HG03571 (cell line): ENCODE measurements around the gene TSGA10IP.

Experiments
- ATAC-seq: cut with Tn5 transposase; IDR thresholded peaks from one replicate; pipeline ENCODE4 v1.9.1; 2021; ENCODE audit not compliant: unreplicated experiment

The TSGA10IP gene

GRCh38 chr11:65973439-65974110 lies 28.3 kb downstream of the TSGA10IP start:
- no peak for ATAC-seq

GRCh38 chr11:65975771-65976170 lies 30.5 kb downstream of the TSGA10IP start:
- ATAC-seq: no peak

- ATAC-seq: no peak
Measured at GRCh38 chr11:65976216-65977176, 31.2 kb downstream of the TSGA10IP start.

DNA sequence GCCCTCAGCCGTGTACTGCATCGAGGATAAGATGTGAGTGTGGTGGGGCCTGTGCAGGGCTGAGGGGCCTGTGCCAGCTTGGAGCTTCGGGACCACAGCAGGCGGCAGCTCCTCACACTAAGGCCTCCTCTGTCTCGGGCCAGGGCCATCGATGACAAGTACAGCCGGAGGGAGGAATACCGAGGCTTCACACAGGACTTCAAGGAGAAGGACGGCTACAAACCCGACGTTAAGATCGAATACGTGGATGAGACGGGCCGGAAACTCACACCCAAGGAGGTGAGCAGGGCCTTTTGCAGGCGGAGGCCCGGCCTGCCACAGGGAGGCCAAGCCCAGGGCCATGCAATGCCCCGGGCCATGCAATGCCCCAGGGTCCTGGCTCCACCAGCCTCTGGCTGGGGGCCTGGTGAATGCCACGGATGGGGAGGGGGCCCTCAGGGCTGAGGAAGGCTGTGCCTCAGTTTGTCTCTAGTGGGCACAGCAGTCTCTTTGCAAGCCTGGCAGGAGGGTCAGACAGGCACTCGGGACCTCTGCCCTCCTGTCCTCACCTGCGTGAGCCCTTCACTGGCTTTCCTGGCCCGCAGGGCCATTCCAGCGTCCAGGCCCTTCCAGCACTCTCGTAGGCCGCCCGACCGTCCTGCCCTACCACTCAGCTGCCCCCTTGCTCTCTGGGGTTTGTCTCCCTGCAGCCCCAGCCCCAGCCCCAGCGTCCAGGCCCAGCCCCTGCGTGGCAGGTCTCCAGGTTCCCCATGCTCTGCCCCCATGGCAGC lies 32.5 kb downstream of the TSGA10IP start:
- ATAC-seq: no peak

DNA sequence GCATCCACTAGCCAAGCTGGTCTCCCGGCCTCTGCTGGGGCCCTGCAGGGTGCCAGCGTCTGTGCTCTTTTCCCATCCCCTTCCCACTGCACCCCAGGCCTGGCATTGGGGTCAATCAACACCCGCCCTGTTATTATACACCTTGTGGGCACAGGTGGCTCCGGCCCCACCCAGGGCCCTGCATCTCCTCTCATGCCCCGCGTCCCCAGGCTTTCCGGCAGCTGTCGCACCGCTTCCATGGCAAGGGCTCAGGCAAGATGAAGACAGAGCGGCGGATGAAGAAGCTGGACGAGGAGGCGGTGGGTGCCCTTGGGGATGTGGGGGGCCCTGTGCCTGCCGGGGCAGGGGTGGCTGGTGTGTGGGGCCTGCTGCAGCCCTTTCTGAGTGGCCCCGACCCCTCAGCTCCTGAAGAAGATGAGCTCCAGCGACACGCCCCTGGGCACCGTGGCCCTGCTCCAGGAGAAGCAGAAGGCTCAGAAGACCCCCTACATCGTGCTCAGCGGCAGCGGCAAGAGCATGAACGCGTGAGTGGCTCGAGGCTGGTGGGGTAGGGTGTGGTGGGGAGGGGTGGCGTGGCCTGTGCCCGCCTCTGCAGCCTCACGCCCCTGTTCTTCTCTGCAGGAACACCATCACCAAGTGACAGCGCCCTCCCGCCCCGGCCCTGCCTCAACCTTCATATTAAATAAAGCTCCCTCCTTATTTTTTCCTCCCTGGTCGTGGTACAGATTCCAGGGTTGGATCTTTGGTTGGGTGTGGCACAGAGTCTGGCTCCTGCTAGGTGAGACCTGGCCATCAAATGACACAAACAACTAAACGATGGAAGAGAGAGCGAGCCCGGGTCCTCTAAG lies 33.3 kb downstream of the TSGA10IP start:
- no peak for ATAC-seq

- no peak for ATAC-seq
Measured at GRCh38 chr11:65979261-65979759, 34.0 kb downstream of the TSGA10IP start.

DNA sequence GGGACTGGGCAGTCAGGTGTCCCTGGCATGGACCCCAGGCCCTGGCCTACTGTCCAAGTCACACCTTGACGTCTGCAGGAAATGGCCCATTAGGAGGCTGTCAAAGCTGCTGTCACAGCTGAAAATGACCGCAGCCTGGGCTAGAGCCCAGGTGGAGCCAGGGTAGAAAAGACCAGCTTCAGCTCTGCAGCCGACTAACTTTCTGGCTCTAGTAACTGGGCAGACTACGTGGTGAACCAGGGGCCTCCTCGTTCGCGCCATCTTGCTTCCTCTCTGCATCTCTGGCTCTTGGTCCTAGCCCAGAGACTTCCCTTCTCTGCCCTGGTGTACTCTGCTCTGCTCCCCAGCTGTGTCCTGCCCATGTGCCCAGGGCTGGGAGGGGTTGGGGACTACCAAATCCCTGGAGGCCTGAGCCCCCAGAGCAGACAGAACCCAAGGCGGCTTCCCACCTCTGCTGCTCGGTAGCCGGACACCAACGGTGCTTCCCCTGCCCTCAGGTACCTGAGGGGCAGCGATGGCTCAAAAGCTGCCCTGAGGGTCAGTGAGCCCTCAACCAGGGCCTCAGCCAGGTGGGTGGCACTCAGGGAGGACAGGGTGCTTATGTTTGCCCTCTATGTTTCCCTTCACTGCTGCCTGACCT lies 35.9 kb downstream of the TSGA10IP start:
- no peak for ATAC-seq

GRCh38 chr11:65981972-65982823 lies 36.9 kb downstream of the TSGA10IP start:
- no peak for ATAC-seq

GRCh38 chr11:65982824-65983588 lies 37.7 kb downstream of the TSGA10IP start:
- no peak for ATAC-seq

DNA sequence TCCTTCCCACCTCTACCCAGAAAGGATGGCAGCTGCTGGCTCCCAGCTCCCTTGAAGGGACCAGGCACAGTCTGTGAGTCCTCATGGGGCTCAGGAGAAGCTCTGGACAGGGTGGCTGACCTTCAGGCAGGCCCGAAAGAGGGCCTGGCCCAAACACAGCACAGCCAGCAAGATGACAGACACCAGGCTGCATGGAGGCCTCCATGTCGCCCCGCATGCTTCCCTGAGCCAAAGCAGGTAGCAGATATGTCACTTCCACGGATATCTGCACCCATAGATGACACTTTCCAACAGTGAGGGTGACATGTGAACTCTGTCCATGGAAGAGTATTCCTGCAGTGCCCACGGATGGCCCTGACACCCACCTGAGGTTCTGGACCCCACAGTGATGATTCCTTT lies 38.3 kb downstream of the TSGA10IP start:
- no peak for ATAC-seq

DNA sequence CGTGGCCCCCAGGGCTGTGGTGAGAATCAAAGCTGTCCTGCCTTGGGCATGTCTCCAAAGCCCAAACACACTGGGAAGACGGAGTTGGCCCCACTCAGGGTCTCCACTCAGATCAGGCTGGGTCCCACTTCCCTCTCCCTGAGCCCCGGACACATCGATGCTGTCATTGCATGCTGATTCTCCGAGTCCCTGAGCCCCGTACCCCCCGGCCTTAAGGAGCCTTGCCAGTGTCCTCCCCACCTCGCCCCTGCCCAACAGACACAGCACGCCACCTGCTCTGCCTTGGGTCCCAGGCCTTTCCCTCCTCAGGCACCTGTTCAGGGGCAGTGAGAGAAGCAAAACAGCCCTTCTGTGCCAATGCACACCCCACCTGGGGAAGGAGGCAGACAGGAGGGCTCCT lies 42.1 kb downstream of the TSGA10IP start:
- no peak for ATAC-seq

DNA sequence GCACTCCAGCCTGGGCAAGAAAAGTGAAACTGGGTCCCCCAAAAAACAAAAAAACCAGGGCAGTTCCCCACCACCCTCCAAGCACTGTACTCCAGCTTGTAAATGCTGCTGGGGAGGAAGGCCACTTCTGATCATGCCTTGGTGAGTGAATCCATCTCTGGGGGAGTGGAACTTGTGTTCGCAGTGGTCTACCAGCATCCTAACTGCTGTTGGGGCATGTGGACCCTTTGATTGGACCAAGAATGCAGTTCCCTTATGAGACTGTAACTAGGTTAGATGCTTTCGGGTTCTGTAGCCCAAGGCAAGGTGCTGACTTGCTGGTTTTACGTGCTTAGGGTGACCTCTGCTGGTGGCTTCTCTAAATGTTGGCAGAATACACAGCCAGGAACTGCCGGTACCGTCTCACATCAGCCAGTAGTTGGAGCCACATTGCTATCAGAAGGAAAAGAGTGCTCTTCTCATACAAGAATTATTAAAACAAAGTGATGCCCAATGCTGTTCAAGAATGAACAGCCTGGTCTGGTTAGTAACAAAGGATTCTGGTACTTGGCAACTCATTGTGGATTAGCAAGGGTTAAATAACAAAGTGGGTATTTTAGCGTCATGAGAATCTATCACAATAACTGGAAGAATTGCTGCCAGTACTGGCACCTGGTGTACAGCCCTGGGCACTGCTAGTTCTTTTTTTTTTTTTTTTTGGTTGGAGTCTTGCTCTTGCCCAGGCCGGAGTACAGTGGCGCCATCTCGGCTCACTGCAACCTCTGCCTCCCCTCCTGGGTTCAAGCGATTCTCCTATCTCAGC lies 43.7 kb downstream of the TSGA10IP start:
- ATAC-seq: peak; percentile 88

DNA sequence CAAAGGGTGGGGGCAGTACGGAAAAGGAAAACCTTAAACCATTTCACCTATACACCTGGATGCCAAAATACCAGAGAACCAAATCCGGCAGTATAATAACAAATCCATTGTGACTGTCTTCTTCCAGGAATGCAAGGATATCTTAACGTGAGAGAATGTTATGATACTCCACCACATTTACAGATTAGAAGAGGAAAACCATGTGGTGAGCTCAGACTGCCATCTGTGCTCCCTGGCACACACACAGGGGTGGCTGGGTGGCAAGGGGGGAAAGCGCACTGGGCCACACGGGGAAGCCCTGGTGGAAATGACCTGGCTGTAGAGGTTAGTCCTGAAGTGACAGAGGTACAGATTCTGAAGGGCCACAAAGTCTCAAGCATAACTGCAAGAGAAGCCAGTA lies 46.8 kb downstream of the TSGA10IP start:
- no peak for ATAC-seq

DNA sequence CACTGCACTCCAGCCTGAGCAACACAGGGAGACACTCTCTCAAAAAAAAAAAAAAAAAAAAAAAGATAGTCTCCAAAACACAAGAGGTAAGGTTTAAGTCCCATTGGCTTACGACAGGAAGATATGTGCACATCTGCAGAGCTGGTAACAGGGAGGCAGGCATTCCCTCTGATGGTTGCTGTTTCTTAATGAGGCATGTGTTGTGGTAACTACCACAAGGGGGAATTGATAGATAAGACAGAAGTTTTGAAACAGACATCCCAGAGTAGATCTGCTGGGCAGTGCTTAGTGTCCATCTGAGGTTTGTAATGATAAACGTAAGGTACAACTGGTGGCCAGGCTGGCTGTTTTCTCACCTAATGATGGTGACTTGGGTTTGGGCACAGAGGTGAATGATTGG lies 52.0 kb downstream of the TSGA10IP start:
- no peak for ATAC-seq

DNA sequence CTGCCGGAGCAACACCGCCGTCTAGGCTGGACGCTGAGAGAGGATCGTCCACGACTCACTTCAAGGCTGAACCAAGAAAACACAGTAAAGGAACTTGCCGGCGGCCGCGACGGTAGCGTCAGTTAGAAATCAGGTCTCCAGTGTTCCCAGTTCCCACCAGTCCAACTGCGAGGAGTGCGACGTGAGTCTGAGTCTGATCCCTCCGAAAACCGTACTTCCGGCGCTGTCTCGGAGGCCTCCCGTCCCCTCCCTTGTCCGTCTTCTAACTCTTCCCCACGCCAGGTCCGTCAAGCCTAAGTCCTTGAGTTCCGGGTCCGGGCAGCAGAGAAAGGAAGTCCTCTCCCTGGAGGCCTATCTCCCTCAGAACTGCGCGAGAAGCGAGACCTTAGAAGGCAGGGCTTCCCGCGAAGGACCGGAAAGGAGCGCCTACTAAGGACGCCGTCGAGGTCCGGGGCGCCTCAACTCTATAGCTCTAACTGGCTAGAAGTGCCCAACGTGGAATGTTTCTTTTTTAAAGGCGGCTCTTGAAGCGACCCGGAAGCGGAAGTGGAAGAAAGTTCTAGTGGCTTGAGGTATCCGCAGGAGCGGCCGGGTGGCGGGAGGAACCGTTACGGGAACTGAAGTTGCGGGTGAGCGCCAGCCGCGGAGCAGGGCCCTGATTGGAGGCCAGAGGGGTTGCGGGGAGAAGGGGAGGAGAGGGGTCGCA lies 56.8 kb downstream of the TSGA10IP start, which contains the start of the genes BANF1 and EIF1AD:
Gene BANF1 (plus strand): TSS at position 562 of the 706 bp plus-strand sequence. CDS start 748 bp downstream, outside the sequence.
Gene EIF1AD (minus strand): TSS at position 216 of the 706 bp plus-strand sequence. CDS start 1,768 bp downstream, outside the sequence.
- peak; percentile 60 for ATAC-seq

DNA sequence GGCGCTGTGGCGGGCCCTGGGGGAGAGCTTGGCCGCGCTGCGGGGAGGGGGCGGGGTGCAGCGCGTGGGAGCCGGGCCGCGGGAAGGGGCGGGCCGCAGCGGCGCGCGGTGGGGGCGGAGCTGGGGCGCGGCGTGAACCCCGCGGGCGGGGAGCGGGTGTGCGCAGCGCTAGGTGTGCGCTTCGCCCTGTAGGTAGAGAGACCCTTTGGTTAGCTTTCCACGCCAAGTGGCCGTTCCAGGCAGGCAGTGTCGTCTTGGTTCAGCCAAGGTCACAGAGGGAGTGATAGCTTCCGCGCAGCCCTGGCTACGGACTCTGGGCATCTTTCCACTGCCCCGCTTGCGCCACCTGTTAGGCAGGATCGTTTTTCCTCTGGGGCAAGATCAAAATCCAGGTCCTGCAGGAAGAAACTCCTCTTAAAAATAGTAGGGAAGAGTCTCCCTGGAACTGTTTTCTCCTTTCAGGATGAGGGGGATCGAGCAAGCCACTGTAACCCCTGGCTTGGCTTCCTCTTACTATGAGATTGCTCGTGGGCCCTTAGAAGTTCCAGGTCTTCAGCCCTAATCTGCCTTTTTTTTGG lies 57.5 kb downstream of the TSGA10IP start:
- ATAC-seq: peak; percentile 39
